HepG2 (cell line): Measurements from ENCODE around the gene ZNF853. TPM values are rescaled to one million over a fixed set of nuclear protein-coding genes. Genes with fewer than 3 reads are reported as not detected.

Experiments used
- ARNT2 ChIP-seq: sonication (generic); formaldehyde crosslinking; IDR thresholded peaks from 2 replicates; pipeline ENCODE4 v1.8.0; 2022; ENCODE audit warnings: mild to moderate bottlenecking, low read depth, missing genetic modification reagents, moderate library complexity
- BORCS8-MEF2B ChIP-seq: sonication (generic); formaldehyde crosslinking; IDR thresholded peaks from 2 replicates; pipeline ENCODE4 v1.8.0; 2022; ENCODE audit warnings: mild to moderate bottlenecking, missing genetic modification reagents
- CBX2 ChIP-seq, 2 experiments: fragments of 200-600 bp in 1 of 2; sonication (generic); formaldehyde crosslinking in 1 of 2; IDR thresholded peaks; 2 replicates each; pipeline versions ENCODE4 v1.7.0 to v1.8.1; 2018 to 2022; ENCODE audit warnings: low read depth in 2 of 2, low read length in 1 of 2, mild to moderate bottlenecking in 1 of 2, missing genetic modification reagents in 1 of 2
- DNMT1 ChIP-seq: sonication (generic); formaldehyde crosslinking; IDR thresholded peaks from 2 replicates; pipeline ENCODE4 v1.5.1; 2020; ENCODE audit warnings: mild to moderate bottlenecking, missing genetic modification reagents
- FLYWCH1 ChIP-seq: sonication (generic); formaldehyde crosslinking; IDR thresholded peaks from 2 replicates; pipeline ENCODE4 v1.8.1; 2023; ENCODE audit warnings: mild to moderate bottlenecking, missing genetic modification reagents
- NR2C2 ChIP-seq: sonication (generic); formaldehyde crosslinking; IDR thresholded peaks from 2 replicates; pipeline ENCODE4 v1.4.0; 2020; ENCODE audit warnings: missing genetic modification reagents, mild to moderate bottlenecking, moderate library complexity, borderline replicate concordance
- POLR2A ChIP-seq, 2 experiments: IDR thresholded peaks; 2 replicates each; pipeline ENCODE4 v1.6.1; 2011; ENCODE audit warnings: low read depth in 2 of 2, low read length in 2 of 2, mild to moderate bottlenecking in 1 of 2, moderate library complexity in 1 of 2; ENCODE audit not compliant: insufficient read depth in 1 of 2
- SRSF1 ChIP-seq: fragments of 200-400 bp; formaldehyde crosslinking; optimal IDR thresholded peaks from 2 replicates; pipeline ENCODE3; 2017; ENCODE audit warnings: mild to moderate bottlenecking, low read depth, low read length, moderate library complexity
- SRSF4 ChIP-seq: fragments of 200-400 bp; formaldehyde crosslinking; IDR thresholded peaks from one replicate; pipeline ENCODE4 v1.6.1; 2018; ENCODE audit warnings: mild to moderate bottlenecking, low read depth, low read length, moderate library complexity; ENCODE audit not compliant: poor library complexity, severe bottlenecking
- ZKSCAN5 ChIP-seq: sonication (generic); formaldehyde crosslinking; IDR thresholded peaks from 2 replicates; pipeline ENCODE4 v1.5.1; 2020; ENCODE audit warnings: mild to moderate bottlenecking, missing genetic modification reagents
- ZNF180 ChIP-seq: sonication (generic); formaldehyde crosslinking; IDR thresholded peaks from 2 replicates; pipeline ENCODE4 v1.4.0; 2020; ENCODE audit warnings: low read depth, missing genetic modification reagents, borderline replicate concordance
- ZNF552 ChIP-seq: sonication (generic); formaldehyde crosslinking; IDR thresholded peaks from 2 replicates; pipeline ENCODE4 v1.9.0; 2022; ENCODE audit warnings: missing genetic modification reagents, mild to moderate bottlenecking, borderline replicate concordance
- polyA plus RNA-seq, 8 experiments: library from polyadenylated mRNA; depleted of rRNA in 3 of 8; stranded (reverse) in 7 of 8; unstranded in 1 of 8; fragments of >200 nt; fragmentation: Illumina TruSeq in 4 of 8; extraction: Trizol in 4 of 8; gene quantifications; 2 replicates each; pipeline versions ENCODE4 v1.2.1 to v1.2.3, GENCODE V29; 2011 to 2016; ENCODE audit warnings: low read depth in 4 of 8, missing spikeins in 1 of 8, mixed read lengths in 1 of 8; ENCODE audit not compliant: insufficient read depth in 1 of 8
- total RNA-seq, 5 experiments: library from RNA; depleted of rRNA; stranded (reverse); fragments of >200 nt; fragmentation: Illumina TruSeq; extraction: Trizol; gene quantifications; 2 replicates each; pipeline ENCODE4 v1.2.3, GENCODE V29; 2016; ENCODE audit warnings: low read depth in 1 of 5
- TF ChIP-seq, protein P1 (sequence below): sonication (generic); formaldehyde crosslinking; IDR thresholded peaks from 2 replicates; pipeline ENCODE4 v1.4.0; 2020; ENCODE audit warnings: mild to moderate bottlenecking, missing genetic modification reagents
- TF ChIP-seq, protein P2 (sequence below): sonication (generic); formaldehyde crosslinking; IDR thresholded peaks from 2 replicates; pipeline ENCODE4 v1.5.1; 2020; ENCODE audit warnings: missing genetic modification reagents, mild to moderate bottlenecking, borderline replicate concordance
- TF ChIP-seq, protein P3 (sequence below): sonication (generic); formaldehyde crosslinking; IDR thresholded peaks from 2 replicates; pipeline ENCODE4 v1.5.1; 2020; ENCODE audit warnings: mild to moderate bottlenecking, missing genetic modification reagents, borderline replicate concordance
- TF ChIP-seq, protein P4 (sequence below): sonication (generic); formaldehyde crosslinking; IDR thresholded peaks from 2 replicates; pipeline ENCODE4 v1.4.0; 2020; ENCODE audit warnings: missing genetic modification reagents, mild to moderate bottlenecking, borderline replicate concordance
- TF ChIP-seq, protein P5 (sequence below): sonication (generic); formaldehyde crosslinking; IDR thresholded peaks from 2 replicates; pipeline ENCODE4 v1.9.0; 2021; ENCODE audit warnings: missing genetic modification reagents, mild to moderate bottlenecking, borderline replicate concordance

Gene ZNF853
- total and polyA plus RNA-seq, 2 of the 13 experiments (the other 11 are each of a cell fraction or from before 2014, with no cell fraction given) = 2.1 to 6.2 TPM

DNA sequence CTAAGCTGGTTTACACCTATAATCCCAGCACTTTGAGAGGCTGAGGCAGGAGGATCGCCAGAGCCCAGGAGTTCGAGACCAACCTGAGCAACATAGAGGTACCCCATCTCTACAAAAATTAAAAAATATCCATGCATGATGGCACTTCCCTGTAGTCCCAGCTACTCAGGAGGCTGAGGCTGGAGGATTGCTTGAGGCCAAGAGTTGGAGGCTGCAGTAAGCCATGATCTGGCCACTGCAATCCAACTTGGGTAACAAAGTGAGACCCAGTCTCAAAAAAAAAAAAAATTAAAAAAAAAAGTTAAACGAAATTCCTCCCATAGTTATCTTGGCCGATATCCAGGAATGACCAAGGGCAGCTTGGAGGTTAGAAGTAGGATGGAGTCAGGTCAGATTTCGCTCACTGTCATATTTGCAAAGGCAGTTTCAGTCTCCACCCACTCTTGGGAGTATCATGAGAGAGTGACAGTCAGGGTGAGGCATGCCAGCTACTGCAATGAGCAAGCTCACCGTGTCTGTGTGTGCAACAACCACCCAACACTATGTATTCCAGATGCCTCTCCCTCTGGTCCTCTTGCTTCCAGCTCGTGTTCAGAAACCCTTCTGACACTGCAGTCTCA lies 44.1 kb upstream of the ZNF853 start (continued):
- TF ChIP-seq, protein P1, sequence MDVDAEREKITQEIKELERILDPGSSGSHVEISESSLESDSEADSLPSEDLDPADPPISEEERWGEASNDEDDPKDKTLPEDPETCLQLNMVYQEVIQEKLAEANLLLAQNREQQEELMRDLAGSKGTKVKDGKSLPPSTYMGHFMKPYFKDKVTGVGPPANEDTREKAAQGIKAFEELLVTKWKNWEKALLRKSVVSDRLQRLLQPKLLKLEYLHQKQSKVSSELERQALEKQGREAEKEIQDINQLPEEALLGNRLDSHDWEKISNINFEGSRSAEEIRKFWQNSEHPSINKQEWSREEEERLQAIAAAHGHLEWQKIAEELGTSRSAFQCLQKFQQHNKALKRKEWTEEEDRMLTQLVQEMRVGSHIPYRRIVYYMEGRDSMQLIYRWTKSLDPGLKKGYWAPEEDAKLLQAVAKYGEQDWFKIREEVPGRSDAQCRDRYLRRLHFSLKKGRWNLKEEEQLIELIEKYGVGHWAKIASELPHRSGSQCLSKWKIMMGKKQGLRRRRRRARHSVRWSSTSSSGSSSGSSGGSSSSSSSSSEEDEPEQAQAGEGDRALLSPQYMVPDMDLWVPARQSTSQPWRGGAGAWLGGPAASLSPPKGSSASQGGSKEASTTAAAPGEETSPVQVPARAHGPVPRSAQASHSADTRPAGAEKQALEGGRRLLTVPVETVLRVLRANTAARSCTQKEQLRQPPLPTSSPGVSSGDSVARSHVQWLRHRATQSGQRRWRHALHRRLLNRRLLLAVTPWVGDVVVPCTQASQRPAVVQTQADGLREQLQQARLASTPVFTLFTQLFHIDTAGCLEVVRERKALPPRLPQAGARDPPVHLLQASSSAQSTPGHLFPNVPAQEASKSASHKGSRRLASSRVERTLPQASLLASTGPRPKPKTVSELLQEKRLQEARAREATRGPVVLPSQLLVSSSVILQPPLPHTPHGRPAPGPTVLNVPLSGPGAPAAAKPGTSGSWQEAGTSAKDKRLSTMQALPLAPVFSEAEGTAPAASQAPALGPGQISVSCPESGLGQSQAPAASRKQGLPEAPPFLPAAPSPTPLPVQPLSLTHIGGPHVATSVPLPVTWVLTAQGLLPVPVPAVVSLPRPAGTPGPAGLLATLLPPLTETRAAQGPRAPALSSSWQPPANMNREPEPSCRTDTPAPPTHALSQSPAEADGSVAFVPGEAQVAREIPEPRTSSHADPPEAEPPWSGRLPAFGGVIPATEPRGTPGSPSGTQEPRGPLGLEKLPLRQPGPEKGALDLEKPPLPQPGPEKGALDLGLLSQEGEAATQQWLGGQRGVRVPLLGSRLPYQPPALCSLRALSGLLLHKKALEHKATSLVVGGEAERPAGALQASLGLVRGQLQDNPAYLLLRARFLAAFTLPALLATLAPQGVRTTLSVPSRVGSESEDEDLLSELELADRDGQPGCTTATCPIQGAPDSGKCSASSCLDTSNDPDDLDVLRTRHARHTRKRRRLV = no peak
- TF ChIP-seq CBX2 (IDR thresholded peaks at IDR 0.05; ENCODE audit: low read depth, low read length) (no peak), CBX2 (CRISPR knock-in tag; IDR thresholded peaks at IDR 0.05; ENCODE audit: low read depth) (no peak), ZNF552 (CRISPR knock-in tag) (no peak), FLYWCH1 (no peak), ZNF180 (CRISPR knock-in tag) (no peak), DNMT1 (CRISPR knock-in tag) (no peak), ZKSCAN5 (CRISPR knock-in tag) (no peak), ARNT2 (no peak), BORCS8-MEF2B (CRISPR knock-in tag) (no peak), SRSF4 (no peak), NR2C2 (no peak), POLR2A (IDR thresholded peaks at IDR 0.05; ENCODE audit: insufficient read depth in 1 of 2, low read depth in 2 of 2, low read length in 2 of 2) (no peak), SRSF1 (no peak)
- TF ChIP-seq, protein P2, sequence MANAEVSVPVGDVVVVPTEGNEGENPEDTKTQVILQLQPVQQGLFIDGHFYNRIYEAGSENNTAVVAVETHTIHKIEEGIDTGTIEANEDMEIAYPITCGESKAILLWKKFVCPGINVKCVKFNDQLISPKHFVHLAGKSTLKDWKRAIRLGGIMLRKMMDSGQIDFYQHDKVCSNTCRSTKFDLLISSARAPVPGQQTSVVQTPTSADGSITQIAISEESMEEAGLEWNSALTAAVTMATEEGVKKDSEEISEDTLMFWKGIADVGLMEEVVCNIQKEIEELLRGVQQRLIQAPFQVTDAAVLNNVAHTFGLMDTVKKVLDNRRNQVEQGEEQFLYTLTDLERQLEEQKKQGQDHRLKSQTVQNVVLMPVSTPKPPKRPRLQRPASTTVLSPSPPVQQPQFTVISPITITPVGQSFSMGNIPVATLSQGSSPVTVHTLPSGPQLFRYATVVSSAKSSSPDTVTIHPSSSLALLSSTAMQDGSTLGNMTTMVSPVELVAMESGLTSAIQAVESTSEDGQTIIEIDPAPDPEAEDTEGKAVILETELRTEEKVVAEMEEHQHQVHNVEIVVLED (CRISPR knock-in tag) = no peak
- TF ChIP-seq, protein P3, sequence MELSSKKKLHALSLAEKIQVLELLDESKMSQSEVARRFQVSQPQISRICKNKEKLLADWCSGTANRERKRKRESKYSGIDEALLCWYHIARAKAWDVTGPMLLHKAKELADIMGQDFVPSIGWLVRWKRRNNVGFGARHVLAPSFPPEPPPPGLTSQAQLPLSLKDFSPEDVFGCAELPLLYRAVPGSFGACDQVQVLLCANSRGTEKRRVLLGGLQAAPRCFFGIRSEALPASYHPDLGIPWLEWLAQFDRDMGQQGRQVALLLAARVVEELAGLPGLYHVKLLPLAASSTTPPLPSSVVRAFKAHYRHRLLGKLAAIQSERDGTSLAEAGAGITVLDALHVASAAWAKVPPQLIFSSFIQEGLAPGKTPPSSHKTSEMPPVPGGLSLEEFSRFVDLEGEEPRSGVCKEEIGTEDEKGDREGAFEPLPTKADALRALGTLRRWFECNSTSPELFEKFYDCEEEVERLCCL = no peak
- TF ChIP-seq, protein P4, sequence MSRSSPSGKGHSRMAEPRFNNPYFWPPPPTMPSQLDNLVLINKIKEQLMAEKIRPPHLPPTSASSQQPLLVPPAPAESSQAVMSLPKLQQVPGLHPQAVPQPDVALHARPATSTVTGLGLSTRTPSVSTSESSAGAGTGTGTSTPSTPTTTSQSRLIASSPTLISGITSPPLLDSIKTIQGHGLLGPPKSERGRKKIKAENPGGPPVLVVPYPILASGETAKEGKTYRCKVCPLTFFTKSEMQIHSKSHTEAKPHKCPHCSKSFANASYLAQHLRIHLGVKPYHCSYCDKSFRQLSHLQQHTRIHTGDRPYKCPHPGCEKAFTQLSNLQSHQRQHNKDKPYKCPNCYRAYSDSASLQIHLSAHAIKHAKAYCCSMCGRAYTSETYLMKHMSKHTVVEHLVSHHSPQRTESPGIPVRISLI (CRISPR knock-in tag) = peak; percentile 74
- TF ChIP-seq, protein P5, sequence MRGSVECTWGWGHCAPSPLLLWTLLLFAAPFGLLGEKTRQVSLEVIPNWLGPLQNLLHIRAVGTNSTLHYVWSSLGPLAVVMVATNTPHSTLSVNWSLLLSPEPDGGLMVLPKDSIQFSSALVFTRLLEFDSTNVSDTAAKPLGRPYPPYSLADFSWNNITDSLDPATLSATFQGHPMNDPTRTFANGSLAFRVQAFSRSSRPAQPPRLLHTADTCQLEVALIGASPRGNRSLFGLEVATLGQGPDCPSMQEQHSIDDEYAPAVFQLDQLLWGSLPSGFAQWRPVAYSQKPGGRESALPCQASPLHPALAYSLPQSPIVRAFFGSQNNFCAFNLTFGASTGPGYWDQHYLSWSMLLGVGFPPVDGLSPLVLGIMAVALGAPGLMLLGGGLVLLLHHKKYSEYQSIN (CRISPR knock-in tag) = no peak
